Measurements from ENCODE around the gene STK32C. TPM values are rescaled to one million over a fixed set of nuclear protein-coding genes. Genes with fewer than 3 reads are reported as not detected.

STK32C gene
- total RNA-seq, 1 experiment from 2014 or later, result 16.5 TPM

- Histone ChIP-seq H3K27ac (ENCODE audit: low read depth, low read length, poor library complexity, severe bottlenecking) (no peak overlapping the region), H3K4me1 (ENCODE audit: insufficient read depth, low read length, poor library complexity, severe bottlenecking) (no peaks in the 10 kb centered on the region), H3K4me3 (ENCODE audit: low read depth, low read length, poor library complexity, severe bottlenecking) (no peak overlapping the region), H3K36me3 (ENCODE audit: insufficient read depth, low read length, poor library complexity, severe bottlenecking) (no peaks in the 10 kb centered on the region), H3K9me3 (ENCODE audit: low read depth, low read length, poor library complexity, severe bottlenecking) (no peaks in the 10 kb centered on the region), H3K27me3 (replicated peaks; ENCODE audit: insufficient read depth, low read depth, low read length, poor library complexity) (no peaks in the 10 kb centered on the region)
- ChIA-PET CTCF (no interaction called here), POLR2A (ENCODE audit: low non-redundant PET) (no interaction called here)
- intact Hi-C loops (cut with micrococcal nuclease; ENCODE audit: unreplicated experiment), result no loop called here
- BruUV-seq (replicated peaks), result no TSS peak
- DNase-seq (ENCODE audit: low spot score), result no peak
- TF ChIP-seq EZH2 (IDR thresholded peaks at IDR 0.05; ENCODE audit: borderline replicate concordance, low read depth, low read length, poor library complexity, severe bottlenecking) (no peak), CTCF (conservative IDR thresholded peaks at IDR 0.05; ENCODE audit: low read depth, low read length) (no peak)
Observed at GRCh38 chr10:132167041-132167674, 140.6 kb downstream of the STK32C start.

GRCh38 chr10:132166216-132166950 is 141.4 kb downstream of the STK32C start:
- POLR2A ChIA-PET (ENCODE audit: low non-redundant PET), result no interaction called here
- H3K4me3 ChIP-seq (ENCODE audit: low read depth, low read length, poor library complexity, severe bottlenecking), result no peak overlapping the region
- DNase-seq (ENCODE audit: low spot score), result no peak
- TF ChIP-seq EZH2 (IDR thresholded peaks at IDR 0.05; ENCODE audit: borderline replicate concordance, low read depth, low read length, poor library complexity, severe bottlenecking) (no peak), CTCF (conservative IDR thresholded peaks at IDR 0.05; ENCODE audit: low read depth, low read length) (no peak)
- no peaks in the 10 kb centered on the region for H3K9me3 ChIP-seq (ENCODE audit: low read depth, low read length, poor library complexity, severe bottlenecking)
- no peaks in the 10 kb centered on the region for H3K36me3 ChIP-seq (ENCODE audit: insufficient read depth, low read length, poor library complexity, severe bottlenecking)
- CTCF ChIA-PET, result no interaction called here
- H3K4me1 ChIP-seq (ENCODE audit: insufficient read depth, low read length, poor library complexity, severe bottlenecking), result no peaks in the 10 kb centered on the region
- intact Hi-C loops (cut with micrococcal nuclease; ENCODE audit: unreplicated experiment), result no loop called here
- H3K27me3 ChIP-seq (replicated peaks; ENCODE audit: insufficient read depth, low read depth, low read length, poor library complexity), result no peaks in the 10 kb centered on the region
- BruUV-seq (replicated peaks), result no TSS peak
- H3K27ac ChIP-seq (ENCODE audit: low read depth, low read length, poor library complexity, severe bottlenecking), result no peak overlapping the region

- POLR2A ChIA-PET (ENCODE audit: low non-redundant PET), result no interaction called here
- CTCF ChIA-PET, result no interaction called here
- no peaks in the 10 kb centered on the region for H3K36me3 ChIP-seq (ENCODE audit: insufficient read depth, low read length, poor library complexity, severe bottlenecking)
- no peaks in the 10 kb centered on the region for H3K4me1 ChIP-seq (ENCODE audit: insufficient read depth, low read length, poor library complexity, severe bottlenecking)
- H3K27me3 ChIP-seq (replicated peaks; ENCODE audit: insufficient read depth, low read depth, low read length, poor library complexity), result no peaks in the 10 kb centered on the region
- no peak for DNase-seq (ENCODE audit: low spot score)
- no peak overlapping the region for H3K4me3 ChIP-seq (ENCODE audit: low read depth, low read length, poor library complexity, severe bottlenecking)
- no peaks in the 10 kb centered on the region for H3K9me3 ChIP-seq (ENCODE audit: low read depth, low read length, poor library complexity, severe bottlenecking)
- H3K27ac ChIP-seq (ENCODE audit: low read depth, low read length, poor library complexity, severe bottlenecking), result no peak overlapping the region
- TF ChIP-seq CTCF (conservative IDR thresholded peaks at IDR 0.05; ENCODE audit: low read depth, low read length), result no peak
- no peak for TF ChIP-seq EZH2 (IDR thresholded peaks at IDR 0.05; ENCODE audit: borderline replicate concordance, low read depth, low read length, poor library complexity, severe bottlenecking)
- no TSS peak for BruUV-seq (replicated peaks)
- intact Hi-C loops (cut with micrococcal nuclease; ENCODE audit: unreplicated experiment), result no loop called here
Observed at GRCh38 chr10:132165416-132165980, 142.3 kb downstream of the STK32C start.

Data from A673 (cell line).